Sigmoid colon (tissue), 7 donors: ENCODE data around the gene MSGN1. TPM values are rescaled to one million over a fixed set of nuclear protein-coding genes. Genes with fewer than 3 reads are reported as not detected.
"Not testable (repeated sequence)": the region's sequence is repeated elsewhere in the genome, so short reads cannot be mapped to it uniquely, and the experiment has no call there.

Experiments used
- DNase-seq: peaks from one replicate; pipeline ENCODE4 v3.0.0-alpha.2; 2019
- H3K27ac ChIP-seq, 4 donors: fragments of 200-600 bp; sonication (generic); one replicate each; pipeline ENCODE4 v1.5.1; 2016 to 2019; ENCODE audit warnings: mild to moderate bottlenecking in 1 of 4
- H3K27me3 ChIP-seq, 3 donors: fragments of 200-600 bp; sonication (generic); one replicate each; pipeline ENCODE4 v1.5.1; 2019; ENCODE audit warnings: mild to moderate bottlenecking in 1 of 3
- H3K36me3 ChIP-seq, 4 donors: fragments of 200-600 bp; sonication (generic); one replicate each; pipeline ENCODE4 v1.5.1; 2016 to 2019
- H3K4me1 ChIP-seq, 4 donors: fragments of 200-600 bp; sonication (generic); one replicate each; pipeline ENCODE4 v1.5.1; 2017 to 2019
- H3K4me3 ChIP-seq, 4 donors: fragments of 200-600 bp; sonication (generic); one replicate each; pipeline ENCODE4 v1.5.1; 2017 to 2019; ENCODE audit warnings: mild to moderate bottlenecking in 2 of 4, moderate library complexity in 1 of 4
- H3K9me3 ChIP-seq, 4 donors: fragments of 200-600 bp in 3 of 4; sonication (generic) in 3 of 4; one replicate each; pipeline versions ENCODE4 v1.5.1 to v1.6.1; 2013 to 2019
- CTCF ChIP-seq, 4 experiments: fragments of 450-650 bp in 3 of 4; fragments of 200-600 bp in 1 of 4; IDR thresholded peaks; one replicate each; pipeline ENCODE4 v1.5.1; 2016 to 2019; ENCODE audit warnings: antibody characterized with exemption in 4 of 4, mild to moderate bottlenecking in 3 of 4, moderate library complexity in 2 of 4
- EP300 ChIP-seq, 4 donors: sonication (generic); formaldehyde crosslinking; IDR thresholded peaks; one replicate each; pipeline ENCODE4 v1.6.1; 2017; ENCODE audit warnings: antibody characterized with exemption in 4 of 4
- POLR2A ChIP-seq, 2 donors: fragments of 450-650 bp; IDR thresholded peaks; one replicate each; pipeline ENCODE4 v1.6.1; 2016; ENCODE audit warnings: antibody characterized with exemption in 2 of 2, mild to moderate bottlenecking in 2 of 2, moderate library complexity in 2 of 2
- POLR2AphosphoS5 ChIP-seq, 4 donors: sonication (generic); formaldehyde crosslinking; IDR thresholded peaks; one replicate each; pipeline ENCODE4 v1.6.1; 2017; ENCODE audit warnings: antibody characterized with exemption in 4 of 4
- WGBS, 2 donors: extraction: QIAGEN DNeasy Blood & Tissue Kit; methylation state at CpG; one replicate each; pipeline ENCODE4 v1.1.7; 2013; 5-methylcytosine and 5-hydroxymethylcytosine counted together
- intact Hi-C: fragments of 100-400 bp; cut with DNase I; formaldehyde crosslinking; loops from one replicate; pipeline ENCODE4 v1.15.1; 2023
- polyA plus RNA-seq, 3 donors: library from polyadenylated mRNA; stranded (reverse); fragments of 200-250 nt; gene quantifications; one replicate each; pipeline ENCODE4 v1.2.3, GENCODE V29; 2013
- total RNA-seq, 4 donors: library from RNA; depleted of rRNA; stranded (reverse); fragments of >200 nt; gene quantifications; one replicate each; pipeline ENCODE4 v1.1.0, GENCODE V29; 2016
- donor health status: healthy with polysubstance abuse.
- donor health status: Bipolar disorder and iron deficiency.
- donor health status: healthy.

MSGN1 gene
- total and polyA plus RNA-seq, 7 donors = 0.41 TPM; not detected in 6

GRCh38 chr2:17821080-17821479 lies 4.8 kb downstream of the MSGN1 start:
- H3K9me3 ChIP-seq = no peaks in the 10 kb centered on the region
- no peak for DNase-seq
- H3K27me3 ChIP-seq = no peaks in the 10 kb centered on the region
- intact Hi-C loops = no loop called here
- no peak overlapping the region for H3K27ac ChIP-seq
- H3K4me1 ChIP-seq = peaks cover 0 to 8% (median 3%) of the 10 kb centered on the region in 4 donors
- H3K36me3 ChIP-seq = no peaks in the 10 kb centered on the region
- no peak overlapping the region for H3K4me3 ChIP-seq
- TF ChIP-seq POLR2AphosphoS5 (IDR thresholded peaks at IDR 0.05) (no peak), POLR2A (IDR thresholded peaks at IDR 0.05) (no peak), EP300 (IDR thresholded peaks at IDR 0.05) (no peak), CTCF (IDR thresholded peaks at IDR 0.05) (no peak)
- 89 to 92% methylated on average over 3 of the region's 3 CpGs for WGBS, 2 donors

GRCh38 chr2:17821535-17822444 lies 5.5 kb downstream of the MSGN1 start:
- intact Hi-C loops = no loop called here

GRCh38 chr2:17822445-17823117 lies 6.3 kb downstream of the MSGN1 start:
- H3K4me3 ChIP-seq = no peak overlapping the region
- peaks cover 0 to 8% (median 3%) of the 10 kb centered on the region in 4 donors for H3K4me1 ChIP-seq
- H3K27ac ChIP-seq = no peak overlapping the region
- 63 to 78% methylated on average over 4 of the region's 4 CpGs for WGBS, 2 donors
- DNase-seq = no peak
- TF ChIP-seq POLR2AphosphoS5 (IDR thresholded peaks at IDR 0.05) (no peak), POLR2A (IDR thresholded peaks at IDR 0.05) (no peak), CTCF (IDR thresholded peaks at IDR 0.05) (no peak), EP300 (IDR thresholded peaks at IDR 0.05) (no peak)
- intact Hi-C loops = no loop called here
- H3K27me3 ChIP-seq = no peaks in the 10 kb centered on the region
- H3K9me3 ChIP-seq = no peaks in the 10 kb centered on the region
- H3K36me3 ChIP-seq = no peaks in the 10 kb centered on the region

More at GRCh38 chr2:17821535-17822444, 5.5 kb downstream of the MSGN1 start:
- no peaks in the 10 kb centered on the region for H3K27me3 ChIP-seq
- H3K4me3 ChIP-seq = no peak overlapping the region
- H3K4me1 ChIP-seq = peaks cover 0 to 8% (median 3%) of the 10 kb centered on the region in 4 donors
- H3K36me3 ChIP-seq = no peaks in the 10 kb centered on the region
- no peak for DNase-seq
- WGBS, 2 donors = 57 to 83% methylated on average over 7 of the region's 7 CpGs
- TF ChIP-seq POLR2A (IDR thresholded peaks at IDR 0.05) (no peak), POLR2AphosphoS5 (IDR thresholded peaks at IDR 0.05) (no peak), CTCF (IDR thresholded peaks at IDR 0.05) (no peak), EP300 (IDR thresholded peaks at IDR 0.05) (no peak)
- H3K27ac ChIP-seq = no peak overlapping the region
- H3K9me3 ChIP-seq = no peaks in the 10 kb centered on the region

DNA sequence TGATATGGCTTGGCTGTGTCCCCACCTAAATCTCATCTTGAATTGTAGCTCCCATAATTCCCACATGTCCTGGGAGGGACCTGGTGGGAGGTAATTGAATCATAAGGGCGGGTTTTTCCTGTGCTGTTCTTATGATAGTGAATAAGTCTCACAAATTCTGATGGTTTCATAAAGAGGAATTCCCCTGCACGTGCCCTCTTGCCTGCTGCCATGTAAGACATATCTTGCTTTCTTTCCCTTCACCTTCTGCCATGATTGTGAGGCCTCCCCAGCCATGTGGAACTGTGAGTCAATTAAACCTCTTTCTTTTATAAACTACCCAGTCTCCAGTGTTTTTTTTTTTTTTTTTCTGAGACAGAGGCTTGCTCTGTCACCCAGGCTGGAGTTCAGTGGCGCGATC lies 7.4 kb downstream of the MSGN1 start:
- intact Hi-C loops = not testable (repeated sequence)

GRCh38 chr2:17827316-17827715 lies 11.1 kb downstream of the MSGN1 start:
- H3K9me3 ChIP-seq = no peaks in the 10 kb centered on the region
- H3K27me3 ChIP-seq = peaks cover 0 to 26% (median 0%) of the 10 kb centered on the region in 3 donors
- no peak overlapping the region for H3K4me3 ChIP-seq
- H3K27ac ChIP-seq = no peak overlapping the region
- 20 to 74% methylated on average over 5 of the region's 5 CpGs for WGBS, 2 donors
- intact Hi-C loops = no loop called here
- DNase-seq = no peak
- H3K36me3 ChIP-seq = no peaks in the 10 kb centered on the region
- TF ChIP-seq POLR2A (IDR thresholded peaks at IDR 0.05) (no peak), EP300 (IDR thresholded peaks at IDR 0.05) (no peak), CTCF (IDR thresholded peaks at IDR 0.05) (no peak), POLR2AphosphoS5 (IDR thresholded peaks at IDR 0.05) (no peak)
- H3K4me1 ChIP-seq = peaks cover 0 to 12% (median 9%) of the 10 kb centered on the region in 4 donors

More for the DNA sequence above, 7.4 kb downstream of the MSGN1 start:
- not testable (repeated sequence) for H3K9me3 ChIP-seq, H3K36me3 ChIP-seq, H3K4me3 ChIP-seq, H3K27ac ChIP-seq, H3K27me3 ChIP-seq, DNase-seq, H3K4me1 ChIP-seq
- 69 to 91% methylated on average over 4 of the region's 4 CpGs for whole genome bisulfite sequencing, 2 donors
